Astrocyte (in vitro differentiated cells and primary cell): Measurements from ENCODE around the gene CMTM4.

Experiments used
- CTCF ChIP-seq: IDR thresholded peaks from 2 replicates; pipeline ENCODE4 v1.5.1; 2011; ENCODE audit warnings: low read depth, mild to moderate bottlenecking, inconsistent platforms, low read length, moderate library complexity; ENCODE audit not compliant: insufficient read depth
- EZH2 ChIP-seq: IDR thresholded peaks from 2 replicates; pipeline ENCODE4 v1.6.1; 2012; ENCODE audit warnings: mild to moderate bottlenecking, low read length, inconsistent platforms; ENCODE audit not compliant: insufficient read depth

- TF ChIP-seq CTCF (no peak), EZH2 (no peak)
These were observed 8.5 kb downstream of the CMTM4 start for GRCh38 chr16:66687906-66688625.
